Measurements from ENCODE around the gene PHYH.

Gene PHYH

GRCh38 chr10:13231190-13231589, 68.7 kb downstream of the PHYH start:
- no peak for DNase-seq (ENCODE audit: low read depth in 4 of 4, low spot score in 1 of 4)

Measured in stimulated activated CD4-positive, alpha-beta T cell treated with anti-CD3 and anti-CD28 coated beads, Interleukin-1b, Interleukin-23, amount 100 ng/mL, for 24 hours (primary cell).